Embryonic facial prominence (tissue), 1 donor: ENCODE data around the gene ZNF17.
"Not testable (repeated sequence)": the region's sequence is repeated elsewhere in the genome, so short reads cannot be mapped to it uniquely, and the experiment has no call there.

Experiments used
- DNase-seq: peaks from one replicate; pipeline ENCODE4 v3.0.0-alpha.2; 2016; ENCODE audit errors: extremely low spot score

The ZNF17 gene

DNA sequence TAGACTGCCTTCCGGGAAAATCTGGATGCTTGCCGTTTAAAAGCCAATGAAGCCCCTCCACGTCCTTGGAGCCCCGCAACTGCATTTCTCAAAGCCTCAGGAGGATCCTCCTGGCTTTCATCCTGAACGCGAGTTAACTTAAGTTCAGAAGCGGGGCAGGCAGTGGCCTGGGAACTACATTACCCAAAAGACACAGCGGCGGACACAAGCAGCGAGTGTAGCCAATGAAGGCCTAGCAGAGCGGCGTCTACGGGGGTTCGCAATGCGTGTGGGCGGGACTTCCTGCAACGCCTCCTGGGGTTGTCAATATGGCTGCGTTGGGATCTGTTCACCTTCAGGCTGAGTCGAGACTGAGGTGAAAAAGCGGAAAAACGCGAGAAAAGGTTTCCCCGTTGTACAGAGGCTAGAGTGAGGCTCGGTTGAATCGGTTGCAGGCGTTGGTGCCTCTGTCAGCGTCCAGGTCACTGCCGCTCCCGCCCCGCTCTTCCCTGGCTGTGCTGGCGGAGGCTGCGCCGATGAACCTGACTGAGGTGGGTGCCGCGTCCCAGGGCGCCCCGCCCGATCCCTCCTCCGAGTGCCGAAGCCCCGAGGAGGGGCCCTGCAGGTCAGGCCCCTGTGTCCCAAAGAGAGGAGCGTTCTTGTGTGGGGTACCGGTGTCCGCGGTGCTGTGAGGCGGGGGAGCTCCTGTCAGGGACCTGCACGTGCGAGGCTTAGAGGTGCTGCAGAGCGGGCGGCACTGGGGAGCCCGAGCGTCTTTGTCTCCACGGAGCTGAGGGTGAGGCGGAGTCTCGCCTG lies at the start of gene ZNF17:
Gene ZNF17 (plus strand): TSS at position 285 of the 795 bp plus-strand sequence. CDS start 2,455 bp downstream, outside the sequence.
- peak; percentile 87 for DNase-seq

DNA sequence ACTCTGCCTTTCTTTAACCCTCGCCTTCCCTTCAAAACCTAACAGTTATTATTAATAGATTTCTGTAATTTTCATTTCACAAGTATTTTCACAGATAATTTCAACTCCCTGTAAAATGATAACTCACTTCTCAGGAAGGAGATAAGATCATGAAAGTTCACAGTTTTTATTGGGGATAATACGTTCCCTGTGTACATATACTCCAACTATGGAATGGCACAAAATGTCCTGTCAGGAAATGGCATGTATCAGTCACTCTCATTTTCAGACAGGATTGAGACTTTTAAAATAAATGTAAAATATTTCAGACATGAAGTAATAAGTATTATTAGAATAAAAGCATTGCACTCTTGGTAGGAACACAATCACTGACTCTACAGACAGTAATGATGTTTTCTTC lies 48.5 kb upstream of the ZNF17 start:
- no peak for DNase-seq

DNA sequence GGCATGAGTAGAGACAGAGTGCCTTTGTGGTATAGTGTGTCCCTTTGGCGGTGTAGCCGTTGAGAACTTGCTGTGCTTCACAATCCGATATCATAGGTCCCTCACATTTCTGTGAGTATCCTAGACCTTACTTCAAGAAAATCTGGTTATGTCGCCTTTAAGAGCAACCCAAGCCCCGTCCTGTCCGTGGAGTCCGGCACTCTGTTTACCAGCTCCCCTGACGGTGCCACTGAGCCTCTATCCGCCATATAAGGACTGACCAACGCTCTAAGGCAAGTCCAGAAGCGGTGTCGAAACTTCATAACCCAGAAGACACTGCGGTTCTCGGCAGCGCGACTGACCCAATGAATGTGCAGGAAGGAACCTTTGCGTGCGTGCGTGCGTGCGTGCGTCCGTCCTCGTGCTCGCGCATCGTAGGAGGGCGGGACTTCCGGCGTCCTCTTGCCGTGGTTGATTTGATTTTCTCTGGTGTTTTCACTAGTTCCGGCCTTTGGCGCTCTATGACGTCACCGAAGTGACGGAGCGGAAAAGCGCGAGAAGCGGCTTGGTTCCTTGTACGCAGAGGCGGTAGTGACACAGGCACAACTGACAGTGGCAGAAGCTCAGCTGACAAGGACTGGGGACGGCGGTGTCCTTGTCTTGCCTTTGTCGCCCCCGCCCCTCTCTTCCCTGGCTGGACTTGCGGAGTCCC lies 47.8 kb upstream of the ZNF17 start, which contains the start of the genes TRAPPC2B and ZNF547:
Gene TRAPPC2B (plus strand): TSS at position 555 of the 691 bp plus-strand sequence. CDS start 1,283 bp downstream, outside the sequence.
Gene ZNF547 (plus strand): TSS at position 555 of the 691 bp plus-strand sequence. CDS start 5,005 bp downstream, outside the sequence.
- DNase-seq, result peak; percentile 95

DNA sequence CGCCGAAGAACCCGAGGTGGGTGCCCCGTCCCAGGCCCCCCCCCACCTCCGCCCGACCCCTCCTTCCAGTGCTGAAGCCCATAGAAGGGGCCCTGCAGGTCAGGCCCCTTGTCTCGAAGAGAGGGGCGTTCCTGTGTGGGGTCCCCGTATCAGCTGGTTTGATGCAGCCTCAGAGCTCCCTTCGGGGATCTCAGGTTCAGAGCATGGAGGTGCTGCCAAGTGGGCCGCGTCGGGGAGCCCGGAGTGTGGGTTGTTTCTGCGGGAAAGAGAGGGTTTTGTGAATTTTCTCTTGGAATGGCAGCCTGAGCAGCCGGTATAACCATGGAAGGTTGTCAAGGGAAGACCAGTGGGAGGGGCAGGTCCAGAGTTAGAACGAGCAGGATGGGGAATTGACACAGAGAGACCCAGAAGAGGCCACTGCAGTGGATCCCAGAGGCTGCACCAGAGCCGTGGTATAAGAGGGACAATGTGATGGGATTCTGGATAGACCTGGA lies 47.2 kb upstream of the ZNF17 start:
- DNase-seq, result peak; percentile 9

DNA sequence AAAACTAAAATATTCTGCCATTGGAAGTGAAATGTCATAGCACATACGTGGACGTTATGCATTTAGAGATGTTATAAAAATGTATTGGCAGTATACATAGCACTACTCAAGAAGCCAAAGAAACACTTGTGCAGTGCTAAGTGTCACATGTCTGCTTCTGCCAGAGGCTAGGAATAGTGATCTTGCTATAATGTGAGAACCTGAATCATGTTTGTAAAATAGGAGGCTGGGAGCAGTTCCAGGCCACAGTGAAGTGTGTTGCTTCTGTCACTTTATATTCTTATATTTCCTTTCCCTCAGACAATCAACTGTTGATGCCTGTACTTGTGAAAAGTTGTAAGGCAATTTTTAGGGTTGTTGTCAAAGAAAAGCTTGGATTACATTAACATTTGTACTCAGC lies 44.2 kb upstream of the ZNF17 start:
- DNase-seq, result no peak

DNA sequence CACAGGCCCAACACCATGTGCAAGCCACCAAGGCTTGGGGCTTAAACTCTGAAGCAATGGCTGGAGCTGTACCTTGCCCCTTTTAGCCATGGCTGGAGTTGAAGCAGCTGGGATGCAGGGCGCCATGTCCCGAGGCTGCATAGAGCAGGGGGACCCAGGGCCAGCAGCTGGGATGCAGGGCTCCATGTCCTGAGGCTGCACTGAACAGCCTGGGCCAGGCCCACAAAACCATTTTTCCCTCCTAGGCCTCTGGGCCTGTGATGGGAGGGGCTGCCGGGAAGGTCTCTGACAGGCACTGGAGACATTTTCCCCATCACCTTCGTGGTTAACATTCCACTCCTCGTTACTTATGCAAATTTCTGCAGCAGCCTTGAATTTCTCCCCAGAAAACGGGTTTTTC lies 36.8 kb upstream of the ZNF17 start:
- DNase-seq, result no peak

DNA sequence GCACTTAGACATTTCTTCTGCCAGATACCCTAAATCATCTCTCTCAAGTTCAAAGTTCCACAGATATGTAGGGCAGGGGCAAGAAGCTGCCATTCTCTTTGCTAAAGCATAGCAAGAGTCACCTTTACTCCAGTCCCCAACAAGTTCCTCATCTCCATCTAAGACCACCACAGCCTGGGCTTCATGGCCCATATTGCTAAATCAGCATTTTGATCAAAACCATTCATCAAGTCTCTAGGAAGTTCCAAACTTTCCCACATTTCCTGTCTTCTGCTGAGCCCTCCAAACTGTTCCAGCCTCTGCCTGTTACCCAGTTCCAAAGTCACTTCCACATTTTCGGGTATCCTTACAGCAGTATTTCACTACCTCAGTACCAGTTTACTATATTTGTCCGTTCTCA lies 36.3 kb upstream of the ZNF17 start:
- not testable (repeated sequence) for DNase-seq

DNA sequence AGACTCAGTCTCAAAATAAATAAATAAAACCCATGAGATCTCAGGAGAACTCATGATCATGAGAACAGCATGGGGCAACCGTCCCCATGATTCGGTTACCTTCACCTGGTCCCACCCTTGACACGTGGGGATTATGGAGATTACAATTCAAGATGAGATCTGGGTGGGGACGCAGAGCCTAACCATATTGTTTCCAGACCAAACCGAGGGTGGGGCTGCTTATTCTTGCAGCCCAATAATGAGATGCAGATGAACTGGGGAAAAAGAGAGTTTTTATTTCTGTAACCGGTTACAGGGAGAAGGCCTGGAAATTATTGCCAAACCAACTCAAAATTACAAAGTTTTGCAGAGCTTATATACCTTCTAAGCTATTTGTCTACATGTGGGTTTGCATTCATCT lies 34.8 kb upstream of the ZNF17 start:
- no peak for DNase-seq

DNA sequence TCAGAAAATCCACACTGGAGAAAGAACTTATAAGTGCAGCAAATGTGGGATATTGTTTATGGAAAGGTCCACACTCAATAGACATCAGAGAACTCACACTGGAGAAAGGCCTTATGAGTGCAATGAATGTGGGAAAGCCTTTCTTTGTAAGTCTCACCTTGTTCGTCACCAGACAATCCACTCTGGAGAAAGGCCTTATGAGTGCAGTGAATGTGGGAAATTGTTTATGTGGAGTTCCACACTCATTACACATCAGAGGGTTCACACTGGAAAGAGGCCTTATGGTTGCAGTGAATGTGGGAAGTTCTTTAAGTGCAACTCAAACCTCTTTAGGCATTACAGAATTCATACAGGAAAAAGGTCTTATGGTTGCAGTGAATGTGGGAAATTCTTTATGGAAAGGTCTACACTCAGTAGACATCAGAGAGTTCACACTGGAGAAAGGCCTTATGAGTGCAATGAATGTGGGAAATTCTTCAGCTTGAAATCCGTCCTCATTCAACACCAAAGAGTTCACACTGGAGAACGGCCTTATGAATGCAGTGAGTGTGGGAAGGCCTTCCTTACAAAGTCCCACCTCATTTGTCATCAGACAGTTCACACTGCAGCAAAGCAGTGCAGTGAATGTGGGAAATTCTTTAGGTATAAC lies 33.3 kb upstream of the ZNF17 start:
- no peak for DNase-seq

DNA sequence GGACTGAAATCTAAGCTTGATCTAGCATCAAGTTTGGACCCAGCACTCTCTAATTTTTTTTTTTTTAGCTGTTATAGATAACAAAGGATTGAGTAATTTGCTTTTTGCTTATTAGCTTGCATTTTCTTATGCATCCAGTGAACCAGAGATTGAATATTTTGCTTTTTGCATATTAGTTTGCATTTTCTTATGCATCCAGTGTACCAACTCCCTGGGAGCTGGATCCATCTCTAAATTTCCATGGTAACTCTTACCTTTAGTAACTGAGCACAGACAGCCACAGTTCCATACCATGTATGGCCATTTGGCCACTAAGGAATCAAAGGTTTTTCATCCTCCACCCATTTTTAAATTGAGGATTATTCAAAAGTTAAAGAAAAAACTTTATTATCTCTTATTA lies 30.0 kb upstream of the ZNF17 start:
- no peak for DNase-seq

DNA sequence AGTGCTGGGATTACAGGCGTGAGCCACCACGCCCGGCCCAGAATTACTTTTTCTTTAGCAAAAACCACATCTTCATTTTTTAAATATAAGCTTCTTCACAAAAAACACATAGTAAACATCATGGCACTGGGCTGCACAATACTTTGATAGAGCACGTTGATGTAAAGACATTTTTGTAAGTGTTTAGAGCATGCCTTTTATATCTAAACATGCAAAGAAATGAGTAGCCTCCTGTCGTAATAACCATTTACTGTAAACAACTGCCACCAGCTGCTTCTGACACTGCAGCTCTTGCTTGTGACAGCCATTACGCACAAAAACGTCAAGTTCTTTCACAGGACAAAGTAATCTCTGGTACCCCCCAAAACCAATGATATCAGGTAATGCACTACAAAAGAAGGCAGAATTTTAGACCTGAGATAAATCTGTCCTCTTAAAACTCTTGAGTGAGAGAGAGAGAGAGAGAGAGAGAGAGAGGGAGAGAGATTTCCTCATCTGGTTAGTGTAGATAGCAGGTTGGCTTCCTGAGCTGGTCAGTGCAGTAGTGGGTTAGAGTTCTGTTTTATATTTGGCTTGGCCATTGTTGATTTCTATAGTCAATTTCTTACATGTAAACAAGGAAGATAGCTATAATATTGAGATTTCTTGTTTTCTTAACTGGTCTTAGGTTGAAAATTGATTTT lies 28.0 kb upstream of the ZNF17 start:
- DNase-seq, result no peak

DNA sequence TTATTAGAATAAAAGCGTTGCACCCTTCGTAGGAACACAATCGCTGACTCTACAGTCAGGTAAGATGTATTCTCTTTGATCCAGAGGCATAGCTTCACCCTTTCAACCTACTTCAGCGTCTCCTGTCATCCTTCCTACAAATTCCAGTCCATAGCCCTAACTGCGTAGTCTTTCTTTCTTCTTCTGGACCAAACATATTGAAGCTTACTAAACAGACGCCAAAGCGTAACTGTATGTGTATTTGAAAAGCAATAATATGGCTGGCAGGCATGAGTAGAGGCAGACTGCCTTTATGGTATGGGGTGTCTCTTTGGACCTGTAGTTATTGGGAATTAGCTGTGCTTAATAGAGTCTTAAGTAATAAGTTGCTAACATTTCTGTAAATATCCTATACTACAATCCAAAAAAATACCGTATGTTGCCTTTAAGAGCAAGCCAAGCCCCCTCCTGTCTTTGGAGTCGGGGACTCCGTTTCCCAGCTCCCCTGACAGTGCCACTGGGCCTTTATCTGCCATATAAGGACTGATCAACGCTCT lies 21.7 kb upstream of the ZNF17 start:
- DNase-seq, result no peak

DNA sequence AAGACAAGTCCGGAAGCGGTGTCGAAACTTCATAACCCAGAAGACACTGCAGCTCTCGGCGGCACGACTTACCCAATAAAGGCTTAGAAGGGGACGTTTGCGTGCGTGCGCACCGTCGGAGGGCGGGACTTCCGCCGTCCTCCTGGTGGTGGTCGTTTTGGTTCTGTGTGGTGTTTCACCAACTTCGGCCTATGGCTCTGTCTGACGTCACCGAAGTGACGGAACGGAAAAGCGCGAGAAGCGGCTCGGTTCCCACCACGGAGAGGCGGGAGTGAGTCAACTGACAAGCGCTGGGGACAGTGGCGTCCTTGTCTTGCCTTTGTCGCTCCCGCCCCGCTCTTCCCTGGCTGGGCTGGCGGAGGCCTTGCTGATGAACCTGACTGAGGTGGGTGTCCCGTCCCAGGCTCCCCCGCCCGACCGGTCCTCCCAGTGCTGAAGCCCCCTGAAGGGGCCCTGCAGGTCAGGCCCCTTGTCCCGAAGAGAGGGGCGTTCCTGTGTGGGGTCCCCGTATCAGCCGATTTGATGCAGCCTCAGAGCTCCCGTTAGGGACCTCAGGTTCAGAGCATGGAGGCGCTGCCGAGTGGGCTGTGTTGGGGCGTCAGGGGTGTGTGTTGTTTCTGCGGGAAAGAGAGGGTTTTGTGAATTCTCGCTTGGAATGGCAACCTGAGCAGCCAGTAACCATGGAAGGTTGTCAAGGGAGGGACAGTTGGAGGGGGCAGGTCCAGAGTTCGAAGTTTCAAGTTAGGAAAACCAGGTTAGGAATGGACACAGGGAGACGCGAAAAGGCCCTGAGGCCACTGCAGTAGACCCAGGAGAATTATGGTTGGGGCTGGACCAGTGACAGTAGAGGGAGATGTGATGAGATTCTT lies 21.0 kb upstream of the ZNF17 start, which contains the start of gene ZNF548:
Gene ZNF548 (plus strand): TSS at position 125 of the 869 bp plus-strand sequence. CDS start 246 bp downstream, at position 371.
- DNase-seq, result peak; percentile 97

DNA sequence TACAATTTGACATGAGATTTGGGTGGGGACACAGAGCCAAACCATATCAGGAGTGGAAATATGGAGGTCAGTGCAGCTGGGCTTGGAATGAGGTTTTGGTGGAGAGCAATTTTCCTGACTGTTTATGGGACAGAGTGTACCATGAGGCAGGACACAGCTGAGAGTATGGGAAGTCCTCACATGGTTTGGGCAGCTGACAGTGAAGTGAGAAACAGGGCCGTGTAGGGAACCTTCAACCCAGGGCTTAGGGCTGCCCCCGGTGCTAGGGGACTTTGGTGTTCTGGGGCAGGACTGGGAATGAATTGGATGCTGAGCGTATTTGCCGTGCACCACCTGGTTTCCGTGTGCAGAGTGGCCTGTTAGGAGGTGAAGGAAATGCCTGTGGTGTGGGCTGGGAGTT lies 15.3 kb upstream of the ZNF17 start:
- no peak for DNase-seq

DNA sequence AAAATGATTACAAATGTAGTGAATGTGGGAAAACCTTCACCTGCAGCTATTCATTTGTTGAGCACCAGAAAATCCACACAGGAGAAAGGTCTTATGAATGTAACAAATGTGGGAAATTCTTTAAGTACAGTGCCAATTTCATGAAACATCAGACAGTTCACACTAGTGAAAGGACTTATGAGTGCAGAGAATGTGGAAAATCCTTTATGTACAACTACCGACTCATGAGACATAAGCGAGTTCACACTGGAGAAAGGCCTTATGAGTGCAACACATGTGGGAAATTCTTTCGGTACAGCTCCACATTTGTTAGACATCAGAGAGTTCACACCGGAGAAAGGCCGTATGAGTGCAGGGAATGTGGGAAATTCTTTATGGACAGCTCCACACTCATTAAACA lies 12.1 kb upstream of the ZNF17 start:
- no peak for DNase-seq

DNA sequence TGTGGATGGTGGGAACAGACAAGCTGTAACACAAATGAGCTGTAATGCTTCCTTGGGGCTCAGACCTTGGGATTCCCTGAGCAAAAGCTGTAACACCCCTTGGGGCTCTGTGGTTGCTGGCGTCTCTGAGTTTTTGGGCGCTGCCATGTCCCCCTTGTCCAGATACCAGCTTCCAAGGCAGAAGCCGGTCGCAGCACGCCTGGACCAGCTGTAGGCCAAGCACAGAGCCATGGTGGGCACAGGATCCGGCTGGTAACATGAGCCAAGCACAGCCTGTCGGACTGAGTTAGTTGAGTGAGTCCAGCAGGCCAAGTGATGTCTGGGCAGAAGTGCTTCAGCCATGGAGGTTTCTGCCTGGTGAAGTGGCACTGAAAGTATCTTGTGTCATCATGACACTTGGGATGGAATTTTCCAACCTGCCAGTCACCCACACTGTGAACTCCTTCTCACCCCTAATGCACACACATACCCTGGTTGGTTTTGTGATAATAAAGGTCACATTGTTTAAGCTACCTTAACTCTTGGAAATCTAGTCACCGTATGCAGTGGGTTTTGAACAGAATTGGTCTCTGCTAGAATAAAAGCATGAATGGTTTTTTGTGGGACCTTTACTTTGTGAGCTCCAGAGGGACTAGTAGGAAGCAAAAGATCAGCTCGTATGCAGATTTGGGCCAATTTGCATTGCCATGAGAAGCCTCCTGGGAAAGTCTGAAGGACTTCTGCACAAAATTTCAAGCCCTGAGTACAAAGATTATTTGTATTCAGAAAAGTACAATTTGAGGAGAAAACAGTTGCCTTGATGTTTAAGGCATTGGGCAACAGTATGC lies 7.0 kb upstream of the ZNF17 start:
- no peak for DNase-seq

DNA sequence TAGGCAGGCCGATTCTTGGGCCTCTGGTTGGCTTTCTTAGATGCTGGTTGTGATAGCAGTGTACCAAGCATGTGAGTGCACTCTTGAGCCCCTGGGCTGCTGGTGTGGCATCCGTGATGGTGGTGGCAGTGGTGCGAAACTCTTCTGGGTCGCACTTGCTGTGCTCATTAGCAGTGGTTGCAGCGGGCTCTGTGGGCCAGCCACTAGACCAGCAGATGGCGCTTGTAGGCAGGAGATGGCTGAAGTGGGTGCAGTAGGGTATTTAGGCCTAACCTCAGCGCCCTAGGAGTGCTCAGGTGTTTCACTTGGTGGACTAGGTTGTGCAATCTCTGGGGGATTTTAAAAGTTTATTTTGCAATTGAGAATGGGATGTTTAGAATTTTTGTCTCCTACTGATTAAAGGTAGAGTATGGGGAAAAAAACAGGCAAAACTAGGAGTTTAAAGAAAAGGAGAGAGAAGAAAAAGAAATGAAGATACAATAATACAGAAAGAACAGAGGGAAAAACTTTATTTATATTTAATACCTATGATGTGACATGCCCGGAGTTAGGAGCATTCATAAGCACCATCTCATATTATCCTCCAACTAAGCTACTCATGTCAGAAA lies 4.3 kb upstream of the ZNF17 start:
- no peak for DNase-seq

DNA sequence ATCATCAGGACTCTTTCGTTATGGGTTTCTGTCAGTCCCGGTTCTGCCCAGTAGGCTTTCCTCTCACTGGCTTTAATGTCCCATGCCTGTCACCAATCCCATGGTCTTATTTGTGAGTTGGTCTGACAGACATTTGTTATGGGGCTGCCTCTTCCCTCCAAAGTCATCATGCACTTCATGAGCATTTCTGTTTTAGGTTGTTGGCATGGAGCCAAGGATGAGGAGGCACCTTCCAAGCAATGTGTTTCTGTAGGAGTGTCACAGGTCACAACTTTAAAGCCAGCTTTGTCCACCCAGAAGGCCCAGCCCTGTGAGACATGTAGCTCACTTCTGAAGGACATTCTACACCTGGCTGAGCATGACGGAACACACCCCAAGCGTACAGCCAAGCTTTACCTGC lies 8.5 kb downstream of the ZNF17 start:
- DNase-seq, result no peak

DNA sequence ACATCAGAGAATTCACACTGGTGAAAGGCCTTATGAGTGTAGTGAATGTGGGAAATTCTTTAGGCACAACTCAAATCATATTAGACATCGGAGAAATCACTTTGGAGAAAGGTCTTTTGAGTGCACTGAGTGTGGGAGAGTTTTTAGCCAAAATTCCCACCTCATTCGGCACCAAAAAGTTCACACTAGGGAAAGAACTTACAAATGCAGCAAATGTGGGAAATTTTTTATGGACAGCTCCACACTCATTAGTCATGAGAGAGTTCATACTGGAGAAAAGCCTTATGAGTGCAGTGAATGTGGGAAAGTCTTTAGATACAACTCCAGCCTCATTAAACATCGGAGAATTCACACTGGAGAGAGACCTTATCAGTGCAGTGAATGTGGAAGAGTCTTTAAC lies 10.1 kb downstream of the ZNF17 start:
- no peak for DNase-seq
